Glutamatergic neuron (in vitro differentiated cells): Measurements from ENCODE around the gene ERBIN. TPM values are rescaled to one million over a fixed set of nuclear protein-coding genes. Genes with fewer than 3 reads are reported as not detected.

Experiments
- DNase-seq: peaks from one replicate; pipeline ENCODE4 v3.0.0; 2022
- H3K27ac Mint-ChIP-seq: one replicate; pipeline ENCODE4 v1.8.0; 2020; ENCODE audit warnings: mild to moderate bottlenecking, mixed read lengths, inconsistent platforms; ENCODE audit not compliant: unreplicated experiment
- H3K27me3 Mint-ChIP-seq: one replicate; pipeline ENCODE4 v1.8.0; 2020; ENCODE audit warnings: mild to moderate bottlenecking, moderate library complexity, mixed read lengths, inconsistent platforms; ENCODE audit not compliant: unreplicated experiment
- H3K36me3 Mint-ChIP-seq: one replicate; pipeline ENCODE4 v1.8.0; 2020; ENCODE audit warnings: mild to moderate bottlenecking, mixed read lengths, inconsistent platforms; ENCODE audit not compliant: unreplicated experiment
- H3K4me1 Mint-ChIP-seq: one replicate; pipeline ENCODE4 v1.8.0; 2020; ENCODE audit warnings: mild to moderate bottlenecking, low read depth, mixed read lengths, inconsistent platforms; ENCODE audit not compliant: unreplicated experiment
- H3K4me3 Mint-ChIP-seq: one replicate; pipeline ENCODE4 v1.8.0; 2020; ENCODE audit warnings: mild to moderate bottlenecking, mixed read lengths, inconsistent platforms; ENCODE audit not compliant: unreplicated experiment
- H3K9me3 Mint-ChIP-seq: one replicate; pipeline ENCODE4 v1.8.0; 2020; ENCODE audit warnings: mild to moderate bottlenecking, moderate library complexity, mixed read lengths, inconsistent platforms; ENCODE audit not compliant: unreplicated experiment
- total RNA-seq: library from RNA; stranded (reverse); fragmentation: NEBNext Ultra II Directional; extraction: Animal tissue kit (Norgen Biotek cat#: 25700); gene quantifications from one replicate; pipeline ENCODE4 v1.2.1, GENCODE V29; 2021; ENCODE audit not compliant: unreplicated experiment
- TF ChIP-seq, protein P1 (sequence below): fragments of 200-600 bp; sonication (generic); IDR thresholded peaks from one replicate; pipeline ENCODE4 v1.5.0; 2021; ENCODE audit not compliant: partially characterized antibody, unreplicated experiment

ERBIN gene
- total RNA-seq, 1 donor from 2014 or later: 67.7 TPM

DNA sequence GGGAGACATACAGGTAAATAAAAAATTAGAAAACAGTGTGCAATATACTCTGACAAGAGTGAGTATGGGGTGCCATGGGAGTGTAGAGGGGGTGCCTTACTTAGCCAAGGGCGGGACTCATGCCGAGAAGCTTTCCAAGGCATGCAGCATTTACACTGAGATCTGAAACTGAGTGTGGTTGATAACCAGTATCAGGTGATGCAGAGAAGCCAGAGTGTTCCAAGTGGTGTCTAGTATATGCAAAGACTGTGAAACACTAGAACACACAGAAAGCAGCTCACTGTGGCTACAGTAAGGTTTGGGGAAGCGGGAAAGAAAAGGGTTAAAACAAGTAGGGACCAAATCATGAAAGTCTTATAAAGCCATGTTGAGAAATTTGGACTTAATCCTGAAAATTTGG is 30.5 kb upstream of the ERBIN start:
- TF ChIP-seq, protein P1, sequence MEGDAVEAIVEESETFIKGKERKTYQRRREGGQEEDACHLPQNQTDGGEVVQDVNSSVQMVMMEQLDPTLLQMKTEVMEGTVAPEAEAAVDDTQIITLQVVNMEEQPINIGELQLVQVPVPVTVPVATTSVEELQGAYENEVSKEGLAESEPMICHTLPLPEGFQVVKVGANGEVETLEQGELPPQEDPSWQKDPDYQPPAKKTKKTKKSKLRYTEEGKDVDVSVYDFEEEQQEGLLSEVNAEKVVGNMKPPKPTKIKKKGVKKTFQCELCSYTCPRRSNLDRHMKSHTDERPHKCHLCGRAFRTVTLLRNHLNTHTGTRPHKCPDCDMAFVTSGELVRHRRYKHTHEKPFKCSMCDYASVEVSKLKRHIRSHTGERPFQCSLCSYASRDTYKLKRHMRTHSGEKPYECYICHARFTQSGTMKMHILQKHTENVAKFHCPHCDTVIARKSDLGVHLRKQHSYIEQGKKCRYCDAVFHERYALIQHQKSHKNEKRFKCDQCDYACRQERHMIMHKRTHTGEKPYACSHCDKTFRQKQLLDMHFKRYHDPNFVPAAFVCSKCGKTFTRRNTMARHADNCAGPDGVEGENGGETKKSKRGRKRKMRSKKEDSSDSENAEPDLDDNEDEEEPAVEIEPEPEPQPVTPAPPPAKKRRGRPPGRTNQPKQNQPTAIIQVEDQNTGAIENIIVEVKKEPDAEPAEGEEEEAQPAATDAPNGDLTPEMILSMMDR: no peak
- Mint-ChIP-seq H3K4me1 (no peaks in the 10 kb centered on the region), H3K27me3 (peaks cover 2% of the 10 kb centered on the region), H3K4me3 (no peak overlapping the region), H3K9me3 (no peaks in the 10 kb centered on the region), H3K36me3 (no peaks in the 10 kb centered on the region), H3K27ac (no peak overlapping the region)
- no peak for DNase-seq

DNA sequence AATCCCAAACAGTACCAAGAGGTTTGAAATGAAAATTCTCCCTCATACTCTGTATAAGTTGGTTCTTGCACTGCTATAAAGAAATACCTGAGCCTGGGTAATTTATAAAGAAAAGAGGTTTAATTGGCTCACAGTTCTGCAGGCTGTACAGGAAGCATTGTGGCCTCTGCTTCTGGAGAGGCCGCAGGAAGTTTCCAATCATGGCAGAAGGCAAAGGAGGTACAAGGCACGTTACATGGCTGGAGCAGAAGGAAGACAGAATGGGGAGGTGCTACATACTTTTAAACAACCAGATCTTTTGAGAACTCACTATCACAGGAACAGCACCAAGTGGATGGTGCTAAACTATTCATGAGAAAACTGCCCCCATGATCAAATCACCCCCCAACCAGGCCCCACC is 25.6 kb upstream of the ERBIN start:
- no peak overlapping the region for H3K4me3 Mint-ChIP-seq
- TF ChIP-seq, protein P1: no peak
- no peaks in the 10 kb centered on the region for H3K9me3 Mint-ChIP-seq
- peaks cover 2% of the 10 kb centered on the region for H3K27me3 Mint-ChIP-seq
- no peaks in the 10 kb centered on the region for H3K4me1 Mint-ChIP-seq
- no peaks in the 10 kb centered on the region for H3K36me3 Mint-ChIP-seq
- H3K27ac Mint-ChIP-seq: no peak overlapping the region
- no peak for DNase-seq

DNA sequence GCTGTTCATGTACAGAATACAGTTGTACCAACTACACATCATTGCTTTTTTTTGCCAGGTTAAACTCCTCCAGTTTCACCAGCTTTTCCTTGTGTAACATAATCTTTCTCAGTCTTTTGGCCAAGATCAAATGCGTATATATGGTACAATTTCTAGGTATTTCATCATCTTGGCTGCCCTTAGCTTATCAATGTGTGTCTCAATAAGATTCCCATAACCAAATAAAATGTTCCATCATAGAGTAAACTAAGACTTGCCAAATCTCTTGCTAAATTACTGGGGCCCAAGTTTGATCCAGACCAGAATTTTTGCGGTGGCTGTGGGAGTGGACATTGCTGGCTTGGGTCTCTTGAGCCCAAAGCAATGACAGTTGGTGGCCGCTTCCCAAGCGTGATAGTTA is 24.3 kb upstream of the ERBIN start:
- H3K4me1 Mint-ChIP-seq: no peaks in the 10 kb centered on the region
- H3K9me3 Mint-ChIP-seq: no peaks in the 10 kb centered on the region
- no peaks in the 10 kb centered on the region for H3K36me3 Mint-ChIP-seq
- TF ChIP-seq, protein P1: no peak
- no peak for DNase-seq
- no peak overlapping the region for H3K27ac Mint-ChIP-seq
- peaks cover 2% of the 10 kb centered on the region for H3K27me3 Mint-ChIP-seq
- H3K4me3 Mint-ChIP-seq: no peak overlapping the region

DNA sequence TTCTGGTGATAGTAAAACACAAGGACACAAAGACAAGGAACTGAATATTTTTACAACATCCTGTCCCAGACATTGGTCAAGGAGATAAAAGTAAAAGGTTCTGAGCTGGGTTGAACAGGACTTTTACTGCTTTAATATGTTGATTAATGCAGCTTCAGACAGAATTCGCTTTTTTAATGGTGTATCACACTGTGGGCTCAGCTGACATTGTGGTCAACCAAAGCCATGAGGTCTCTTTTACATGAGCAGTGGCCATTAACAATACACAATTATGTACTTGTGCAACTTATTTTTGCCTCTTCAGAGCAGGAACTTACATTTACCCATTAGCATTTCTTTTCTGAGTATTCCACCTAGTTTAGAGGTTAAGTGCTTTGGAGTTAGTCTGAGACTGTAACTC is 22.8 kb upstream of the ERBIN start:
- Mint-ChIP-seq H3K4me1 (no peaks in the 10 kb centered on the region), H3K27me3 (no peaks in the 10 kb centered on the region), H3K4me3 (no peak overlapping the region), H3K27ac (no peak overlapping the region), H3K9me3 (no peaks in the 10 kb centered on the region), H3K36me3 (no peaks in the 10 kb centered on the region)
- no peak for DNase-seq
- TF ChIP-seq, protein P1: no peak

DNA sequence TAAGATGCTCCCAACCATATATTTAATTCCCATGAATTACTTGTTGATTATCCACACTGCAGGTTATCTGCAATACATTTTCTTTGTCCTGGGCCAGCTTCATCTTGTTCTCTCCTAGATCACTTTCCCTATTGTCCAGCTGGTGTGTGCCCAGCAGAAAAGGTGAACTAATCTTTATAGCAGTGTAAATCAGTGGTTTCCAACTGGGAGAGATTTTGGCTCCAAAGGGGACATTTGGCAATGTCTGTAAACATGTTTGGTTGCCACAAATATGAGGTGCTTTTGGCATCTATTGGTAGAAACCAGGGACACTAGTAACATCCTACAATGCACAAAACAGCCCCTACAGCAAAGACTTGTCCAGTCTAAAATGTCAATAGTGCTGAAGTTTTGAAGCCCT is 20.1 kb upstream of the ERBIN start:
- TF ChIP-seq, protein P1: no peak
- Mint-ChIP-seq H3K9me3 (no peaks in the 10 kb centered on the region), H3K4me1 (no peaks in the 10 kb centered on the region), H3K4me3 (no peak overlapping the region), H3K27ac (no peak overlapping the region), H3K27me3 (peaks cover 1% of the 10 kb centered on the region), H3K36me3 (no peaks in the 10 kb centered on the region)
- DNase-seq: no peak
